BE2C (cell line): ENCODE data around the gene RIMBP2.

Experiments used
- DNase-seq: peaks from one replicate; pipeline ENCODE4 v3.0.0-alpha.2; 2020
- H3K27me3 ChIP-seq: fragments of 250-450 bp; sonication (Bioruptor Pico); 2 replicates; pipeline ENCODE4 v1.5.1; 2020; ENCODE audit warnings: mild to moderate bottlenecking
- H3K36me3 ChIP-seq: fragments of 250-450 bp; sonication (Bioruptor Pico); 2 replicates; pipeline ENCODE4 v1.5.1; 2020; ENCODE audit warnings: mild to moderate bottlenecking
- H3K4me1 ChIP-seq: fragments of 250-450 bp; sonication (Bioruptor Pico); 2 replicates; pipeline ENCODE4 v1.5.1; 2020
- H3K4me3 ChIP-seq: 2 replicates; pipeline ENCODE4 v1.5.1; 2011; ENCODE audit warnings: low read depth, low read length
- H3K9me3 ChIP-seq: fragments of 250-450 bp; sonication (Bioruptor Pico); 2 replicates; pipeline ENCODE4 v1.5.1; 2020
- CTCF ChIP-seq: IDR thresholded peaks from 2 replicates; pipeline ENCODE4 v1.5.1; 2012; ENCODE audit warnings: mild to moderate bottlenecking, low read depth, low read length

RIMBP2 gene

GRCh38 chr12:130494736-130495135, 221.4 kb downstream of the RIMBP2 start:
- Histone ChIP-seq H3K36me3 (peaks cover 43% of the 10 kb centered on the region), H3K4me3 (no peak overlapping the region), H3K27me3 (no peaks in the 10 kb centered on the region), H3K4me1 (0 out of 2 replicates have a peak, but pooled peaks cover 2% of the 10 kb centered on the region), H3K9me3 (peaks cover 3% of the 10 kb centered on the region)
- no peak for TF ChIP-seq CTCF
- no peak for DNase-seq

GRCh38 chr12:130493951-130494350, 222.1 kb downstream of the RIMBP2 start:
- H3K9me3 ChIP-seq = no peaks in the 10 kb centered on the region
- no peaks in the 10 kb centered on the region for H3K27me3 ChIP-seq
- peaks cover 4% of the 10 kb centered on the region; the same call in 1 of the 2 replicates for H3K4me1 ChIP-seq
- DNase-seq = no peak
- no peak for TF ChIP-seq CTCF
- no peak overlapping the region for H3K4me3 ChIP-seq
- peaks cover 42% of the 10 kb centered on the region for H3K36me3 ChIP-seq

GRCh38 chr12:130491421-130492357, 224.4 kb downstream of the RIMBP2 start:
- Histone ChIP-seq H3K9me3 (no peaks in the 10 kb centered on the region), H3K4me1 (peaks cover 9% of the 10 kb centered on the region; the same call in 1 of the 2 replicates), H3K4me3 (no peak overlapping the region), H3K36me3 (peaks cover 43% of the 10 kb centered on the region), H3K27me3 (no peaks in the 10 kb centered on the region)
- no peak for TF ChIP-seq CTCF
- no peak for DNase-seq

DNA sequence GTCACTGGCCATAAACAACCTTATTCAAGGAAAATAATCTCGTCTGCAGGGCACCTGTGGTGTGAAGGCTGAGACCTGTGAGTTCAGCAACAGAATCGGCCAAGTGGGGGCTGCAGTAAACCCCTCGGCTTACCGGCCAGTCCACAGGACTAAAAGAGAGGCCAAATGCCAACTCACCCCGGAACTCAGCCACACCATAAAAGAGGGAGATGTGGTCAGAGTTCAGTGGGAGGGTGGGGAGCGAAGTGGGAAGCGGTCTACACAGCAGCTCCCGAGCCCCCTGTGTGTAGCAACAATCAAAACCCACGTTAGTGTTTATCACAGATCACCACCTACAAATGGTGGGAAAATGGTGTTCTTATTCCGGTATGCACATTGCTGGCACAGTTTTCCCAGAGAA, 225.4 kb downstream of the RIMBP2 start:
- Histone ChIP-seq H3K27me3 (no peaks in the 10 kb centered on the region), H3K9me3 (no peaks in the 10 kb centered on the region), H3K36me3 (peaks cover 39% of the 10 kb centered on the region), H3K4me1 (peaks cover 9% of the 10 kb centered on the region; the same call in 1 of the 2 replicates), H3K4me3 (no peak overlapping the region)
- no peak for TF ChIP-seq CTCF
- DNase-seq = no peak

- H3K36me3 ChIP-seq = peaks cover 39% of the 10 kb centered on the region
- no peak overlapping the region for H3K4me3 ChIP-seq
- H3K27me3 ChIP-seq = no peaks in the 10 kb centered on the region
- no peak for TF ChIP-seq CTCF
- no peak for DNase-seq
- H3K9me3 ChIP-seq = no peaks in the 10 kb centered on the region
- H3K4me1 ChIP-seq = peaks cover 11% of the 10 kb centered on the region
Measured at GRCh38 chr12:130489293-130489692, 226.8 kb downstream of the RIMBP2 start.

DNA sequence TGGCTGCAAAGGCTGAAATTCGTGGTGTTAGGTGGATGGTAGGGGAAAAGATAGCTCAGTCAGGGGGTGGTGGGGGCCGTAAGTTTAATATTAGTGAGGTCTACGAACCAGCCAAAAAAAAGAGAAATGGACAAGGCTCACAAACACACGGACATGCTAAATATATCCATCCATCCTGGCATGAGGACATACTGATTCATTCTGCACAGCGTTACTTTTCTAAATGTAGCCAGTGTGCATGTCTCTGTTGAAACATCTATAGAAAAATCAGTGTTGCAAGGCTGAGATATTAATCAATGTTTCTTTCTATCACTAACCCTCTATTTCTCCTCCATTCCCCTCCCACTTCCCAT, 227.8 kb downstream of the RIMBP2 start:
- Histone ChIP-seq H3K4me3 (no peak overlapping the region), H3K27me3 (no peaks in the 10 kb centered on the region), H3K9me3 (no peaks in the 10 kb centered on the region), H3K36me3 (peaks cover 35% of the 10 kb centered on the region), H3K4me1 (peaks cover 15% of the 10 kb centered on the region)
- DNase-seq = no peak
- no peak for TF ChIP-seq CTCF
